Activated naive CD4-positive, alpha-beta T cell treated with anti-CD3 and anti-CD28 coated beads, Interleukin-2, amount 50 U/mL, for 16 hours (primary cell): Measurements from ENCODE around the gene GLUD2.
"Not testable (repeated sequence)": the region's sequence is repeated elsewhere in the genome, so short reads cannot be mapped to it uniquely, and the experiment has no call there.

ENCODE experiments used
- DNase-seq: peaks from one replicate; pipeline ENCODE4 v3.0.0-alpha.2; 2020

The GLUD2 gene

DNA sequence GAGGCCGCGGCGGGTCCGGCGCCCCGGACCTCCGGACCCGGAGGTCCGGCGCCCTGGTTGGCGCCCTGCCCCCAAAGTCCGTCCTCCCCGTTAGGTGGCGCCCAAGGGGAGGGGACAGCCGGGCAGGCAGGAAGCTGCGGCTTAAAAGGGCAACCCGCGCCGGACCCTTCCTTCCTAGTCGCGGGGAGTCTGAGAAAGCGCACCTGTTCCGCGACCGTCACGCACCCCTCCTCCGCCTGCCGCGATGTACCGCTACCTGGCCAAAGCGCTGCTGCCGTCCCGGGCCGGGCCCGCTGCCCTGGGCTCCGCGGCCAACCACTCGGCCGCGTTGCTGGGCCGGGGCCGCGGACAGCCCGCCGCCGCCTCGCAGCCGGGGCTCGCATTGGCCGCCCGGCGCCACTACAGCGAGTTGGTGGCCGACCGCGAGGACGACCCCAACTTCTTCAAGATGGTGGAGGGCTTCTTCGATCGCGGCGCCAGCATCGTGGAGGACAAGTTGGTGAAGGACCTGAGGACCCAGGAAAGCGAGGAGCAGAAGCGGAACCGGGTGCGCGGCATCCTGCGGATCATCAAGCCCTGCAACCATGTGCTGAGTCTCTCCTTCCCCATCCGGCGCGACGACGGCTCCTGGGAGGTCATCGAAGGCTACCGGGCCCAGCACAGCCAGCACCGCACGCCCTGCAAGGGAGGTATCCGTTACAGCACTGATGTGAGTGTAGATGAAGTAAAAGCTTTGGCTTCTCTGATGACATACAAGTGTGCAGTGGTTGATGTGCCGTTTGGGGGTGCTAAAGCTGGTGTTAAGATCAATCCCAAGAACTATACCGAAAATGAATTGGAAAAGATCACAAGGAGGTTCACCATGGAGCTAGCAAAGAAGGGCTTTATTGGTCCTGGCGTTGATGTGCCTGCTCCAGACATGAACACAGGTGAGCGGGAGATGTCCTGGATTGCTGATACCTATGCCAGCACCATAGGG is at the start of gene GLUD2:
TSS of gene GLUD2 (plus strand) at position 170 of the 979 bp plus-strand sequence. CDS start at position 245, 75 bp downstream.
- not testable (repeated sequence) for DNase-seq

- no peak for DNase-seq
These were observed 48.0 kb upstream of the GLUD2 start for GRCh38 chrX:120999413-120999812.

DNA sequence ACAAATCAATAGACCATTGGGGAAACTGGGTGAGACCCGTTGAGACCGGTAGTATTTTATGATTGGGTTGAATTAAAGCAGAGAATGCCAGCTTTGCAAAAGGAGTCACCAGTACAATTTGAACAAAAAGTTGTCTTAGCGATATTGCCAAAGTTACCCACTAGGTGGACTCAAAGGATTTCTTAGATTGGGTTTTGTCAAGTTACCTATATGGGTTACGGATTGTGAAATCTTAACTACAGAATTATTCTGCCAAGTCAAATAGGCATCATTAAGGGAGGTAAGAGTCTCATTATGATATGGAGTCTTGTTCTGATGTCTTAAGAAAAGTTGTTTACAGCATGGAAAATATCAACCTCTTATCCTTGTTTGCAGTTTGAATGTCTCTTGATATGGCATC is 46.8 kb upstream of the GLUD2 start:
- no peak for DNase-seq

- DNase-seq: no peak
These were observed 38.5 kb upstream of the GLUD2 start for GRCh38 chrX:121008920-121009319.

- DNase-seq: no peak
These were observed 37.6 kb upstream of the GLUD2 start for GRCh38 chrX:121009764-121010163.

DNA sequence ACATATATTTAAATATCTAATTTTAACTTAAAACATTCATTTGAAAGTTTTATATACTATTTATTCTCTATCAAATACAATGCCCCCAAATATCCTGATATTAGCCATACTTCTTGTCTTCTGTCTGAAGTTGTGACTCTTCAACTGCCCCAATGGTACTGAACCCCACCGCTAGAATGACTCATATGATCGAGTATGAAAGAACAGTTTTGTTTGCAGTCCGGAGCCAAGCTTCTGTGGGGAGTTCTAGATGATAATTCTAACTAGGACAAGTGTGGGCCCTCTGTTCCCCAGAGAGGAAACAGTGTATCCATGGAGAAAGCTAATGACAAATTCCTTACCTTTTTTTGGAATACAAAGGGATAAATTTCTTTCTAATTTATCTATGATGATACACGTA is 37.2 kb upstream of the GLUD2 start:
- DNase-seq: no peak

DNA sequence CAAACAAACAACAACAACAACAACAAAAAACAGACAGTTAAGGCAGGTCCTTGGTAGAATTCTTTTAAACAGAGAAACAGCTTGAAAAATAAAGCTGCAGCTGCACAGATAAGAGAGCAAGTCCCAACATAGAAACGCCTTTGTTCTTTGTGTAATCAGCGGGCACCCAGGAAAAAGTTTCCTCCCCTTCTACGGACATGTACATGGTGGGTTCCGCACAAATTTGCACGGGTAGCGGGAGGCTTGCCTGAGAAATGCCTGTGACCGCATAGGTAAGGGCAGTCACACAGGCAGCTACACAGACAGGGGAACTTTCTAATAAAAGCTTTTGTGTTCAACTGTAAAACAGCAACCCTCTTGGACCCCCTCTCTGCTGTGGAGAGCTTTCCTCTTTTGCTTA is 36.2 kb upstream of the GLUD2 start:
- DNase-seq: no peak

GRCh38 chrX:121013897-121014455 is 33.4 kb upstream of the GLUD2 start:
- no peak for DNase-seq

DNA sequence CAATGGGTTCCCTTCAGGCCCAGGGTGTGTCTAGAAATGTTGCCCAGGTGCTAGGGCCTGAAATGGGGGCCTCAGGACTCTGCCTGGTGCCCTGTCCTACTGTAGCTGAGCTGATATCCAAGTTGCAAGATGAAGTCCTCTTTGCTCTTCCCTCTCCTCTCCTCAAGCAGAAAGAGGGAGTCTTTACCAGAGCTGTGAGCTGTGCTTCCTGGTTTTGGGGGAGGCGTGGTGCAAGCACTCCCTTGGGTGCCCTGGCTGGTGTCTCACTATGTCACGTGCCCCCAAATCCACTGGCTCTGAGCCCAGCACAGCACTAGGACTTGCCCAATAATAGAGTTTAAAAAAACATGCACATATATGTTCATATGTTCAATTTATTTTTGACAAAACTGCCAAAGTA is 32.6 kb upstream of the GLUD2 start:
- no peak for DNase-seq

DNA sequence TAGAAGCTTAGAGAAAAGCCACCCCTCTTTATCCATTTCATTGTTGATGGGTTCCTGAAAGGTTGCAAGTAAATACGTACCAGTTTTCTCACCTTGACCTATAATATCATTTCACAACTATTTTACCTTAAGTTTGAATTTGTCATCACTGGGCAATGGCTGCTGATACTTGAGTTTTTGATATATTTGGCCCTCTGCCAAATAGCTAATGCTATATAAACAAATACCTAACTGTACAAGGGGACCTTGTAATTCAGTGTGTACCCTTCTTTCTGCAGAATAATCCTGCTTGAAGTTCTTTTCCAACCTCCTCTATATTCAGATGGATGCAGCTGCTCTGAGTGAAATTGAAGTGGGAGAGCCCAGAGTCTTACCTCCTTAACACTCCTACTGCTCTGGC is 19.0 kb upstream of the GLUD2 start:
- DNase-seq: no peak

DNA sequence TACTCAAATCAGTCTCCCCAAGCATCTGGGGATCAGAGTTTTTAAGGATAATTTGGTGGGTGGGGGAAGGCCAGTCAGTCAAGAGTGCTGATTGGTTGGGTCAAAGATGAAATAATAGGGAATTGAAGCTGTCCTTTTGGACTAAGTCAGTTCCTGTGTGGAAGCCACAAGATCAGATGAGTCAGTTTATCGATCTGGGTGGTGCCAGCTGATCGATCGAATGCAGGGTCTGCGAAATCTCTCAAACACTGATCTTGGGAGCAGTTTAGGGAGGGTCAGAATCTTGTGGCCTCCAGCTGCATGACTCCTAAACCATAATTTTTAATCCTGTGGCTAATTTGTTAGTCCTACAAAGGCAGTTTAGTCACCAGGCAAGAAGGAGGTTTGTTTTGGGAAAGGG is 17.3 kb upstream of the GLUD2 start:
- no peak for DNase-seq

GRCh38 chrX:121032531-121032930 is 14.9 kb upstream of the GLUD2 start:
- DNase-seq: no peak

DNA sequence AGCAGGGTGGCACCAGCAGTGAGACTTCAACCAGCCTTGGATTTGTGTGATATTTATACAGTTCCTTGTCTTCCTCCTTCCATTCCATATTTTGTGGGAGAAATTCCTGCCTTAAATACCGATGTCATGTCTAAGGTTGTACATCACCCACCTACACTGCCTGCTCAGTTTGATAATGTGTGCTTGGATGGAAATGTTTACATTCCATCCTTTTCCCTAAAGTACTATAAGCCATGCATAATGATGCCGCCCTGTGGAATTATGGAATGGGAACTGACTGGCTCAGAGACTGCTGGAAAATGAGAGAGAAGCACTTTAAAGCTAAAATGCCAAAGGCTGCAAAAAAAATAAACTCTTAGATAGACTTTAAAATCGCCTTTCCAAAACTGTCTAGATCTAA is 11.3 kb upstream of the GLUD2 start:
- no peak for DNase-seq

- DNase-seq: no peak
These were observed 10.5 kb upstream of the GLUD2 start for GRCh38 chrX:121036951-121037350.

DNA sequence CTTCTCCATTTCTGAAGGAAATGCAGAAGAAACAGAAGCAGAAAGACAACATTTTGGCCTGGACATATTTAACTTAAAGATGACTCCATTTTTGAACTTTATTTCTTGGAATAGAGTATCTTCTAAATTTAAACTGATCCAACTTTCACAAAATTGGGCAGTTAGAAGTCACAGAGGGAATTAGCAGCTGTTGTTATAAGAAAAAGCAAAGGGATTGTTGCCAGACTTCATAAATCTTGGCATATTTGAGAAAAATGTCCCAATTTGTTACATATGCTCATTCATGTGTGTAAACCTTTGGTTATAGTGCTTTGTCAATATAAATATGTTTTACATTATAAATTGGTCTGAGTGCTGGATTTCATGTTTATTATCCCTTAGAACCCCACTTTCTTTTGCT is 3.4 kb downstream of the GLUD2 start:
- no peak for DNase-seq

DNA sequence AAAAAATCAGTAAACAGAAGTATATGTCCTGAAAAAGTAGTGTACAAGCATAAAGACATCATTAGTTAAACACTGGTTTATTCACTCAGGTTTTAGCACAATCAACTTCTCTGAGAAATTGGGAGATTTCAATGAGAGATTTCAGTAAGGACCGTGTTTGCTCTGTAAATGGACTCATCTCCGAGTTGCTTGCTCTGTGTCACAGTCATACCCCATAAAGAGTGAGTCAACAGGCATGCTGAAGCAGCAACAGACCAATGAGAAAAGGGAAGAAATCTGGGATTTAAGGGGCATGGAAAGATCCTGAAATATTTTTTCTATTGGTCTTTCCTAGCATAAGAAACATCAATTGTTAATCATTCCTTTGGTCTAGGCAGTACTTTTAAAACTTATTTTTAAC is 4.7 kb downstream of the GLUD2 start:
- DNase-seq: no peak

DNA sequence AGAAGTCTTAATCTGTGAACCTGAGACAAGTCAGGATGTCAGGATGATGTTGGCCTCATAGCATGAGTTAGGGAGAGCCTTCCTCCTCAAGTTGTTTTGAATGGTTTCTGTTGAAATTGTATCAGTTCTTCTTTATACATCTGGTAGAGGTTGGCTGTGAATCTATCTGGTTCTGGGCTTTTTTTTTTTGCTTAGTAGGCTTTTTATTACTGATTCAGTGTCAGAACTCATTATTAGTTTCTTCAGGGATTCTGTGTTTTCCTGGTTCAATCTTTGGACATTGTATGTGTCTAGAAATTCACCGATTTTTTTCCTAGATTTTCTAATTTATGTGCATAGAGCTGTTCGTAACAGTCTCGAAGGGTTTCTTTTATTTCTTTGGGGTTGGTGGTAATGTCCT is 14.9 kb downstream of the GLUD2 start:
- DNase-seq: no peak

GRCh38 chrX:121064579-121064978 is 17.2 kb downstream of the GLUD2 start:
- no peak for DNase-seq

DNA sequence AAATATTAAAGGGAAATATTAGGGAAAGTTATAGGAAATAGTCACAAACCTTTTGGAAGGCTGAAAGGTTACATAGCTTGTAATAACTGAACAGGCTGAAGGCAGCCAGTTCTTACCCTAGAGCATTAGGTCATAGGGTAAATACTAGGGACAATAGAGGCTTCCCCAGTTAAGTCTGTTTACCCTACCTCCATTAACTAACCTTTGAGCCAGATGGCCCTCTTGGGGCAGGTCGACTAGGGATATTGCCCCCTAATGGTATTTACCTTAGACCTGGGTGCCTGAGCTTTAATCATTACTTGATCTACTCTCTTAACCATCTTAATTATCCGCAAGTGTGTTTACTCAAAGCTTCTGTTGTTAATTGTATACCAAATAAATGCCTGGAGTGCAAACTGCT is 36.8 kb downstream of the GLUD2 start:
- not testable (repeated sequence) for DNase-seq

DNA sequence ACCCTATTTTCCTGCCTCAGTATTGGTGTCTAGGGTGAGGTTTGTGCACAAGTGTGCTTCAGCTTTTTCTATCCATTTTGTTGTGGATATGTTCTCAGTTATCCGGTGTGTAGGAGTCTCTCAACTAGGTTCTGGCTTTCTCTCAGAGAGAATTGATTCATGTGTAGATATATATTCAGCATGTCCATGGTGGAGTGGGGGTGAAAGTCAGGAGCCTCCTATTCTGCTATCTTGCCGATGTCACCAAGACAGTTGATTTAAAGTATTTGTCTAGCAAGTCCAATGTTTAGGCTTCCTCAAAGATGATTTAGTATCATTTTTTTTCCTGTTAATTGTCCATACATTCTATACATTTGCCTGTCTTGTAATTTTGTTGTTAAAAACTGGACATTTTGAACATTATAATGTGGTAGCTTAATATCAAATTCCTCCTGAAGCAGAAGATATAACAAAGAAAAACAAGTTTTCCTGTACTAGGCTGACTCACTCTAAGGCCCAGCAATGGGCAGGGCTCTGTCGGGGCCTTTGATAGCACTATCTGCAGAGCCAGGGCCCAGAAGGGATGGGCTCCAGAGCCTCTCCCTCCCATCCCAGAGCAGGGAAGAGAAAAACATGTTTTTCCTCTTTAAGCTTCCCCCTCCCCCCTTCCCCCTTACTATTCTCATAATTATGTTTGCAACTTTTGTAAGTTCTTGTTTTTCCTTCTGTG is 37.6 kb downstream of the GLUD2 start:
- no peak for DNase-seq

DNA sequence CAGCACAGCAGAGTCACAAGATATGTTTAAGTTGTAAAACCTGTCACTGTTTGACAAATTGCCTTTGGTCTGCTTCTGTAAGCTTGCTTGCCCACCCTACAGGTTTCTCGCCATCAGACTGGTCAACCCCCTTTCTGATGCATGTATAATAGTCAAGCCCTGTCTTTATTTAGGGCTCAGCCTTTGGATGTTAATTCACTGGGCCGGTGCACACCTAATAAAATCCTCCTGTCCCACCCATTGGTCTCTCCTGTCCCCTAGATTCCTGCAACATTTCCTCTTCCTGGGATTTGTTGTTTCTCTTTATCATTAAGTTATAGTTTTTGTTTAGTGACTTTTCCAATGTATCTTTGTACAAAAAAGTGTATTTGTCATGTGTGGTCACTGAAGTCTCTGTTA is 38.2 kb downstream of the GLUD2 start:
- no peak for DNase-seq

DNA sequence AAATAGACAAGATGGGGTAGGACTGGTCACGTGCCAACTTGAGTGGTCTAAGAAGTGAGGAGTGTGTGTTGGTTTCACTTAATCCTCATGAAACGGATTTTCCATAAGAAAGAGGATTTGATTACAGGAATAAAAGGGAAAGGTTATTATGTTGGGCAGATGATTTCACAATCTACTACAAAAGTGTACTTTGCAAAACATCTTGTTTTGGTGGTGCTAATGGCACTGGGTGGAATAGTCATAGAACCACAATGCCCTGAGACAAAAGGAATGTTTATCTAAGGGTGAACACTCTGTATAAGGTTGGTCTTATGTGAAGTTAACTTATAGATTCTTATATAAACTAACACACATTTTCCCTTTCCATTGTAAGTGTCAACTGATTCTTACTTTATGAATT is 45.6 kb downstream of the GLUD2 start:
- no peak for DNase-seq
